ENCODE results near the gene LIMK2. TPM values are rescaled to one million over a fixed set of nuclear protein-coding genes. Genes with fewer than 3 reads are reported as not detected.

Gene LIMK2
- total RNA-seq, 1 donor from 2014 or later, result 8.0 TPM

GRCh38 chr22:31259798-31260473 lies 47.8 kb downstream of the LIMK2 start:
- no peak for DNase-seq
- Histone ChIP-seq H3K9me3 (replicated peaks) (no peaks in the 10 kb centered on the region), H3K36me3 (peaks cover 61% of the 10 kb centered on the region), H3K27me3 (ENCODE audit: low read depth) (no peaks in the 10 kb centered on the region), H3K4me3 (no peak overlapping the region), H3K27ac (replicated peaks) (no peak overlapping the region), H3K4me1 (peaks cover 8% of the 10 kb centered on the region)
- intact Hi-C loops (cut with micrococcal nuclease), result no loop called here
- TF ChIP-seq CTCF (IDR thresholded peaks at IDR 0.05; ENCODE audit: borderline replicate concordance), result no peak

- Histone ChIP-seq H3K36me3 (peaks cover 64% of the 10 kb centered on the region), H3K27me3 (ENCODE audit: low read depth) (no peaks in the 10 kb centered on the region), H3K27ac (replicated peaks) (no peak overlapping the region), H3K9me3 (replicated peaks) (no peaks in the 10 kb centered on the region), H3K4me3 (no peak overlapping the region), H3K4me1 (peaks cover 2% of the 10 kb centered on the region)
- intact Hi-C loops (cut with micrococcal nuclease), result no loop called here
- no peak for DNase-seq
- TF ChIP-seq CTCF (IDR thresholded peaks at IDR 0.05; ENCODE audit: borderline replicate concordance), result no peak
Observed at GRCh38 chr22:31260474-31260856, 48.4 kb downstream of the LIMK2 start.

GRCh38 chr22:31262312-31263133 lies 50.4 kb downstream of the LIMK2 start:
- no peak overlapping the region for H3K27ac ChIP-seq (replicated peaks)
- TF ChIP-seq CTCF (IDR thresholded peaks at IDR 0.05; ENCODE audit: borderline replicate concordance), result no peak
- DNase-seq, result no peak
- peaks cover 83% of the 10 kb centered on the region for H3K36me3 ChIP-seq
- no peak overlapping the region for H3K4me3 ChIP-seq
- H3K27me3 ChIP-seq (ENCODE audit: low read depth), result no peaks in the 10 kb centered on the region
- no peaks in the 10 kb centered on the region for H3K9me3 ChIP-seq (replicated peaks)
- intact Hi-C loops (cut with micrococcal nuclease), result no loop called here
- no peaks in the 10 kb centered on the region for H3K4me1 ChIP-seq

GRCh38 chr22:31263896-31264640 lies 52.0 kb downstream of the LIMK2 start:
- no peak for DNase-seq
- Histone ChIP-seq H3K4me1 (no peaks in the 10 kb centered on the region), H3K27ac (replicated peaks) (no peak overlapping the region), H3K9me3 (replicated peaks) (no peaks in the 10 kb centered on the region), H3K27me3 (ENCODE audit: low read depth) (no peaks in the 10 kb centered on the region), H3K4me3 (no peak overlapping the region), H3K36me3 (peaks cover 85% of the 10 kb centered on the region)
- intact Hi-C loops (cut with micrococcal nuclease), result no loop called here
- TF ChIP-seq CTCF (IDR thresholded peaks at IDR 0.05; ENCODE audit: borderline replicate concordance), result no peak

- intact Hi-C loops (cut with micrococcal nuclease), result no loop called here
- Histone ChIP-seq H3K27ac (replicated peaks) (no peak overlapping the region), H3K4me3 (no peak overlapping the region), H3K36me3 (peaks cover 63% of the 10 kb centered on the region), H3K27me3 (ENCODE audit: low read depth) (no peaks in the 10 kb centered on the region), H3K9me3 (replicated peaks) (no peaks in the 10 kb centered on the region), H3K4me1 (peaks cover 25% of the 10 kb centered on the region)
- no peak for TF ChIP-seq CTCF (IDR thresholded peaks at IDR 0.05; ENCODE audit: borderline replicate concordance)
- no peak for DNase-seq
Observed at GRCh38 chr22:31268281-31268680, 56.2 kb downstream of the LIMK2 start.

Data from left ventricle myocardium inferior (tissue), 1 donor.